ENCODE results near the gene EPB41L2.
A peak's percentile ranks its signal among the peaks of the same experiment; 100 is the strongest.

DNA sequence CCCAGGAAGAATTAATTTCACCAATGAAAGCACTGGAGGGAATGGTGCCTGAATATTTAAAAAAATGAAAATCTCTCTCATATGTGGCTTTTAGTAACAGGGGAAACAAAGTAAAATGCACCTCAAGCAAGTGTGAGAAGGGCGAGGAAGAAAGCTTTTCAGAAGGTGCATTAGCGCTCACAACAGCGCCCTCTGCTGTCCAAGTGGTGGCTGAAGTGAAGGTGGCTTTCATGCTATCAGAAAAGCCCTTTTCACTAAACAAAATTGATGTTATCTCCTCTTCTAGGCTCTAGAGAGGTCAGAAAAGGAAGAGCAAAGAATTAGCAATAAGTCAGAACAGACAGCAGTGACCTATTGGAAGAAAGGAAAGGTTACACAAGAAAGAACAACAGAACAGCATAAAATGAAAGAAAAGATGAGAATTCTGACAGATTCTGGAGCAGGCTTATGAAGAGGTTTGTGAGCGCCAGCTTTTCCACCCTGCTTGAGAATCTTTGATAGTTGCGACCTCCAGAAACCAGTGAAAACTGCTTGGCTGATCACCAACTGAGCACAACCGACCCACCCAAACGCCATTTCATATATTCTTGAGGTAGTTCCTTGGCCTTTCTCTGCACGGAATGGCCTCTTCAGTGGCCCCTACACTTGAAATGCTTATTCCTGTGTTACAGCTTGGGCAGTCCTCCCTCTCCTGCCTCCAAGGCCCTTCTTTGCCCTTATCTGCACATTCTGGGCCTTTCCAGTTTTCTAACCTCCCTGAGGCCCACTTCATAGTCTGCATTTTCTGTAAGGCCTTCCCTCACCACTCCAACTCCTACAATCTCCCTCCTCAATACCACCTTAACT, 190.6 kb downstream of the EPB41L2 start:
- TF ChIP-seq, protein P1, sequence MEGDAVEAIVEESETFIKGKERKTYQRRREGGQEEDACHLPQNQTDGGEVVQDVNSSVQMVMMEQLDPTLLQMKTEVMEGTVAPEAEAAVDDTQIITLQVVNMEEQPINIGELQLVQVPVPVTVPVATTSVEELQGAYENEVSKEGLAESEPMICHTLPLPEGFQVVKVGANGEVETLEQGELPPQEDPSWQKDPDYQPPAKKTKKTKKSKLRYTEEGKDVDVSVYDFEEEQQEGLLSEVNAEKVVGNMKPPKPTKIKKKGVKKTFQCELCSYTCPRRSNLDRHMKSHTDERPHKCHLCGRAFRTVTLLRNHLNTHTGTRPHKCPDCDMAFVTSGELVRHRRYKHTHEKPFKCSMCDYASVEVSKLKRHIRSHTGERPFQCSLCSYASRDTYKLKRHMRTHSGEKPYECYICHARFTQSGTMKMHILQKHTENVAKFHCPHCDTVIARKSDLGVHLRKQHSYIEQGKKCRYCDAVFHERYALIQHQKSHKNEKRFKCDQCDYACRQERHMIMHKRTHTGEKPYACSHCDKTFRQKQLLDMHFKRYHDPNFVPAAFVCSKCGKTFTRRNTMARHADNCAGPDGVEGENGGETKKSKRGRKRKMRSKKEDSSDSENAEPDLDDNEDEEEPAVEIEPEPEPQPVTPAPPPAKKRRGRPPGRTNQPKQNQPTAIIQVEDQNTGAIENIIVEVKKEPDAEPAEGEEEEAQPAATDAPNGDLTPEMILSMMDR (IDR thresholded peaks at IDR 0.05), result peak; percentile 58 to 88 (median 76)
- TF ChIP-seq POLR2A (IDR thresholded peaks at IDR 0.05), result no peak

Measured in Peyer's patch (tissue), 4 donors.